GM18502 (cell line): ENCODE measurements around the gene ASMT.
"Not testable (repeated sequence)": the region's sequence is repeated elsewhere in the genome, so short reads cannot be mapped to it uniquely, and the experiment has no call there.

Experiments
- ATAC-seq: cut with Tn5 transposase; IDR thresholded peaks from one replicate; pipeline ENCODE4 v1.9.1; 2021; ENCODE audit warnings: mild to moderate bottlenecking; ENCODE audit not compliant: unreplicated experiment, poor library complexity

The ASMT gene

DNA sequence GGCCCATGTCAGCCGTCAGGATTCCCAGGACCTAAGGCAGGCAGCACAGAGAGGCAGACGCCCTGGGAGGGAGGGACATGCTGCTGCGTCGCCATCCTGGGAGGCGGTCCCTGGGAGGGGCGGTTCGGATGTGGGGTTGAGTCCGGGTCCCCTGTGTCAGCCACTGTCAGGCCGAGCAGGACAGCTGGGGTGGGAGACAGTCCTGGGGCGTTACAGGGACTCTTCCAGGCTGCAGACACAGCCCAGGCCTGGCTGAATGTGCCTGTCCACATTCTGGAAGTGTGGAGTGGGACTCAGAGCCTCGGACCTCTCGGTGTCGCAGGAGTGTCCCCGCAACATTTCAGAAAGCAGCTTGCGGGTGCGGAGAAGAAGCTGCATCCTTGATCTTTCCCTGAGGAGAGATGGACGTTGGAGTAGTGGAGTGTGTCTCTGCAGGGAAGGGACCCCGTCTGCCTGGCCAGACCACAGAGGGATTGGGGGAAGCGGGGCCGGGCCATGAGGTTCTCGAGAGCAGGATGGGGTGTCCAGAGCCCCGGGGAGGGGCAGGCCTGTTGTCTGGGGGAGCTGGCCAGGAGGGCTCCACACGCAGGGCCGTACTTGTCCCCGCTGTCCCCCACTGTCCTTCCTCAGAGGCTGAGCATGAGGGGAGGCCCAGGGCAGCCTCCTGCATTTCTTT is 17.4 kb upstream of the ASMT start:
- no peak for ATAC-seq

DNA sequence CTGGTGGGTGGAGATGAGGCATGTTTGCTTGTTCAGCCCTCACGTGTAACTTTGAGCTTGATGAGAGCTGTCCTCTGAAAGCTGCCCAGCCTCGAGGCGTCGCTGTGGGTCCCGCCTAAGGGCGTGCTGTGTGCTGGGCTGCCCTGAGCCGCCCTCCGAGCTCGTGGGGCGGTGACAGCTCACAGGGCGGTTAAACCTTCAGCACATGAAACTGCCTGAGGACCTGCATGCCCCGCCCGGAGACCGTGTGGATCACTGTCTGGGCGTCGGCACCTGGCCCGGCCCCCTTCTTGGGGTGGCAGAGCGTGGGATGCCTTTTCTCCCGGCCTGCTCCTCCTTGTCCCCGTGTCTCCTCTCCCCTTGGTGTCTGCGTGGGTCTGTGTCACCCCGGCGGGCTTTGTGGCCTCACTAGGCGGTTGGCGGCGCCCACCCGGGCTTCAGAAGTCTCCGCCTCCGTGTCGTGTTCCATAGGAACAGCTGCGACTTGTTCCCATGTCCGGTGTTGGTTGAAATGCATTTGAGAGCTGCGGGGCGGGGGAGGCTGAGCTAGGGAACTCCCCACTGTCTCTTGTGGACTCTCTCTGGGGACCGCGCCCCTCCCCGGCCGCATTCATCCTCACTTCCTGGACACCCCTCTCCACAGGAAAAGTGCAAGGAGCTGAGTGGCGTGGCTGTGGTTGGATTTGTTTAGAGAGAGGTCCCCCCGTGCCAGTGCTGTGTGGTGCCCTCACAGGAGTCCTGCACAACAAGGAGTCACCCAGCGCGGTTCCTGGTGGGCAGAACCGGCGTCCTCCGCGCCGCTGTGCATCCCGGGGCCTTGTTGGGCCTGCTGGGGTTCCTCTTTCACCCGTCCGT is 16.6 kb upstream of the ASMT start:
- ATAC-seq: no peak

DNA sequence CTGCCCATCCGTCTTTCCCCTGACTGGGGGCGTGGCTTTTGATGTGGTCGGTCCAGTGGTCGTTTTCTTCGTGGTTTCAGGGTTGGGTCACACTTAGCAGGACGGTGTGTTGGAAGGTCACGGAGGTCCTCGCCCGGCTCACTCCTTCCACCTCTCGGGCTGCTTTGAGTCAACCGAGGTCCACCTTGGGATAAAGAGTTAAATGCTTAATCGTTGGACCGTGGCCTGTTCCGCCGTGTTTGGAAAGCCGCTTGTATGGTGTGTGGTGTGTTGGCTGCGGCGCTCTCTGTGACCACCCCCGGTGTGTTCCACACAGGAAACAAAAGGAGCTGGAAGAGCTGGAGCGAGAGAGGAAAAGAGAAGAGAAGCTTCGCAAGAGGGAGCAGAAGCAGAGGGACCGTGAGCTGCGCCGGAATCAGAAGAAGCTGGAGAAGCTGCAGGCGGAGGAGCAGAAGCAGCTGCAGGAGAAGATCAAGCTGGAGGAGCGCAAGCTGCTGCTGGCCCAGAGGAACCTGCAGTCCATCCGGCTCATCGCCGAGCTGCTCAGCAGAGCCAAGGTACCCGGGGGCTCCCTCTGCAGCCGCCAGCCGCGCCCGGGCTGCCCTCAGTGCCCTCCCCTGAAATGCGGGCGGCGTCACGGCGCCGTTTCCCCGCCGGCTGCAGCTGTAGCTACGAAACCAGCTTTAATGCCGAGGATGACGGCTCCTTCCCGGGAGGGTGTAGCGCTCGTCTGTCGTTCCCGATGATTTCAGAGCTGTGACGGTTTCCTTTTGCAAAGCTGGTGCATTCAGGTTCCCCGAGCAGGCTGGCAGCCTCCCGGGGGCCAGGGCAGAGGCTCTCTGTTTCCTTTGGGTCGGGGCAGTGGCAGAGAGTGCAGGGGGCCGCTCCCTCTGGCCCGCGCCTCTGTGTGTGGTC is 15.7 kb upstream of the ASMT start:
- no peak for ATAC-seq

DNA sequence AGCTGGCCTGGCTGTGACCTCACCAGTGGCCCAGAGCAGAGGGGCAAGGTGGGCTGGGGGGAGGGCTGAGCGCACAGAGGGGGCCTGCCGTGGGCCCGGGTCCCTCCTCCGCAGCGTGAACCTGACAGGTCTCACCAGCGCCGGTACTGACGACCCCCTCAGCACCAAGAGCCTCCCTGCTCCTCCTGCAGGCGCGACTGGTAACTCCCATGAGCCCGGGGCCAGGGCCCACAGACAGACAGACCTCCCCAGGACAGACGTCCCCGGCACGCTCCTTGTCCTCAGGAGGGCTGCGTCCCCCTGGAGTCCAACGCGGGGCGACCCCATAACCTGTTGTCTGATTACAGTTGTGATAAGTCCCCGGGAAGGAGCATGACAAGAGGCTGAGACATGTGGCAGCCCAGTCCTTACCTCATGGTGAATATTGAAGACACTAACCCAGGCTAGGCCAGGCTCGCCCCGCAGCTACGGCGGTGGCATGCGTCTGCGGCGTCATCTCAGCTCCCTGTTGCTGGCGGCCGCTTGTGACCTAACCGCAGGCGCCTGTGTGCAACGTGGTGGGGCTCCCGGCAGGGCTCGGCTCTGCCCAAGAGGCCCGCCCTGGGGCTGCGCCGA is 15.0 kb upstream of the ASMT start:
- ATAC-seq: no peak

GRCh38 chrX:1600406-1601050 is 14.3 kb upstream of the ASMT start:
- no peak for ATAC-seq

DNA sequence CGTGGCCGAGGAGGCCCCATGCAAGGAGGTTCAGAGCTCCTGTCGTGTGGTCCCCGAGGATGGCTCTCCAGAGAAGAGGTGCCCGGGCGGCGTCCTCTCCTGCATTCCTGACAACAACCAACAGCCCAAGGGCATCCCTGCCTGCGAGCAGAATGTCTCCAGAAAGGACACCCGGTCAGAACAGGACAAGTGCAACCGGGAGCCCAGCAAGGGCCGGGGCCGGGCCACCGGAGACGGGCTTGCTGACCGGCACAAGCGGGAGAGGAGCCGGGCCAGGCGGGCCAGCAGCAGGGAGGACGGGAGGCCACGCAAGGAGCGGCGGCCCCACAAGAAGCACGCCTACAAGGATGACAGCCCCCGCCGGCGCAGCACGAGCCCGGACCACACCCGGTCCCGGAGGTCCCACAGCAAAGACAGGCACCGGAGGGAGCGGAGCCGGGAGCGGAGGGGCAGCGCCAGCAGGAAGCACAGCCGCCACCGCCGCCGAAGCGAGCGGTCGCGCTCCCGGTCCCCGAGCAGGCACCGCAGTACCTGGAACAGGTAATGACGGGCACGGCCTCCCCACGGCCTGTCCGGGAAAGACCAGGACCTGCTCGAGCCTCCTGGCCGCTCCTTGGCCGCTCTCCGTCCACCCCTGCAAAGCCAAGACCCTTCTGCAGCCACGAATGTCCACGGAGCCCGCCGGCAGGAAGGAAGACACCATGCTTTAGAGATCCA is 13.7 kb upstream of the ASMT start:
- ATAC-seq: no peak

DNA sequence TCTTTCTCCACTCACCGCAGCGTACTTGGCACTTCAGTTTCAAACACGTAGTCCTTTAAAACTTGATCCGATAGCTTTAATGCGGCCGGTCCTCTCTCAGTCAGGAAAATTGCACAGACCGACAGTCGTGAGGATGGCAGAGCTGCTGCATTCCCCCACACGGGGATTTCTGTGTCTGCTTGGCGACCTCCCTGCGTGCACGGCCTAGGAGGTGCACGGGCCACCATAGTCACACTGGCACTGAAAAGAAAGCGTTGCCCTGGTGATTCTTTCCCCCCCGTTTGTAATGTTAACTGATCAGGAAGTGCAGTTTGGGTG is 13.1 kb upstream of the ASMT start:
- ATAC-seq: no peak

DNA sequence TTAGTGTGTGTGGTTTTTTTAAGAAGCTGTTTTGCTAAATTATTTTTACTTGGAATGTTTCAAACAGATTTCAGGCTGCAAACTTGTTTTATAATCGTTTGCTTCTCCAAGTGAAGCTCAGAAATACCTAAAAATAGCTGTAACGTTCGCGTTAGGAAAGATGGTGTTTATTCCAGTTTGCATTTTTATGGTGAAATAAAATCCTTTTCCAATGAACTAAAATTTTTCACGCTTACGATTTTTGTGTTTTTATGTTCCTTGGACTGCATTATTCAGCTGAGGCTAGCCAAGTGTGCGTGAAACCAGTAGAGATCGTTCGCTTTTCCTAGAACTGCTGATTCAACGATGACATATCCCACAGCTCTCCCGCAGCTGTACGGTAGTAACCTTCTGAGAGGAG is 12.6 kb upstream of the ASMT start:
- no peak for ATAC-seq

- no peak for ATAC-seq
Observed at GRCh38 chrX:1606496-1606895, 8.4 kb upstream of the ASMT start.

DNA sequence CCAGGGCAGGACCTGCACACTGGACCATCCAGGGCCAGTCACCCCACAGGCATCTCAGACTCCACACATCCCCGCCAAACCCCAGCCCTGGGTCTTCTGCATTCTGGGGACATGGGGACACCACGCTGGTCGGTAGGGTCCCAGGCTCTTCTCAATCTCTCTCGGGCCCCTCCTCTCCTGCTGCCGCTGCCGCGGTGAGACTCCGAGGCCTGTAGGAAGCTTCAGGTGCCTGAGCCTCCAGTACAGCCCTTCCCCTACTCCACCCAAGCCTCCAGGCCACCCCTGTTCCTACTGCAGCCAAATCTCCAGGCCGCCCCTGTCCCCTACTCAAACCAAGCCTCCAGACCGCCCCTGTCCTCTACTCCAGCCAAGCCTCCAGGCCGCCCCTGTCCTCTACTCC is 5.5 kb upstream of the ASMT start:
- no peak for ATAC-seq

DNA sequence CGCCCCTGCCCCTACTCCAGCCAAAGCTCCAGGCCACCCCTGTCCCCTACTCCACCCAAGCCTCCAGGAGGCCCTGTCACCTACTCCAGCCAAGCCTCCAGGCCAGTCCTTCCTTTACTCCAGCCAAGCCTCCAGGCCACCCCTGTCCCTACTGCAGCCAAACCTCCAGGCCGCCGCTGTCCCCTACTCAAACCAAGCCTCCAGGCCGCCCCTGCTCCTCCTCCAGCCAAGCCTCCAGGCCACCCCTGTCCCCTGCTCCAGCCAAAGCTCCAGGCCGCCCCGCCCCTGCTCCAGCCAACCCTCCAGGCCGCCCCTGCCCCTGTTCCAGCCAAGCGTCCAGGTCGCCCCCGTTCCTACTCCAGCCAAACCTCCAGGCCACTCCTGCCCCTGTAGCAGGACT is 5.1 kb upstream of the ASMT start:
- ATAC-seq: no peak

- ATAC-seq: no peak
Observed at GRCh38 chrX:1610166-1610565, 4.7 kb upstream of the ASMT start.

- no peak for ATAC-seq
Observed at GRCh38 chrX:1610736-1611135, 4.1 kb upstream of the ASMT start.

DNA sequence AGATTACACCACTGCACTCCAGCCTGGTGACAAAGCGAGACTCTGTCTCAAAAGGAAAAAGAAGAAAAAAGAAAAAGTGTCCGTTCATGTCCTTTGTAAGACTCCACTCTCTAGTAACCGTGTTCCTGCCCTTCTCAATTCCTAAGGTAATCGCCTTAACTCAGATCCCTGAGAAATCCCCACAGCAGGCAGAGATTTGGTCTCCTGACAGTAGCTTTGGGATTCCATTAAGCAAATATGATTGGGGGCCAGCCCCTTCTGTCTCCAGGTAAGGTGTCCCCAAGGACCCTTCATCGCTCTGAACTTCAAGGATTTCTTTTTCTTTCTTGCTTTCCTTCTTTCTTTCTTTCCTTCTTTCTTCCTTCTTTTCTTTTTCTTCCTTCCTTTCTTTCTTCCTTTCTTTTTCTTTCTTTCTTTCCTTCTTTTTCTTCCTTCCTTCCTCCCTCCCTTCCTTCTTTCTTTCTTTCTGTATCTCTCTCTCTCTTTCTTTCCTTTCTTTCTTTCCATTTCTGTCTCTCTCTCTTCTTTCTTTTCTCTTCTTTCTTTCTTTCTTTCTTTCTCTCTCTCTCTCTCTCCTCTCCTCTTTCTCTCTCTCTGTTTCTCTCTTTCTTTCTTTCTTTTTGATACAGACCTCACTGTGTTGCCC is 2.1 kb upstream of the ASMT start:
- ATAC-seq: no peak

- no peak for ATAC-seq
Observed at GRCh38 chrX:1618689-1619088, 3.8 kb downstream of the ASMT start.

DNA sequence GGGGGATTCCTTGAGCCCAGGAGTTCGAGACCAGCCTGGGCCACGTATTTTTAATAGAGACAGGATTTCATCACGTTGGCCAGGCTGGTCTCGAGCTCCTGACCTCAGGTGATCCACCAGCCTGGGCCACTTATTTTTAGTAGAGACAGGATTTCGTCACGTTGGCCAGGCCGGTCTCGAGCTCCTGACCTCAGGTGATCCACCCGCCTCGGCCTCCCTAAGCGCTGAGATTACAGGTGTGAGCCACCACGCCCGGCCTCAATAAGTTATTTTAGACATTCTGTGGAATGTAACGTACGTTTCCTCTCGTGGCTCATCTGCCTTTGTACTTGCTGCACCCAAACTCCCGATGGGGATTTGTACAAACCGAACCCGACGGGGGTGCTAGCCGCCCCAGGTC is 8.8 kb downstream of the ASMT start:
- ATAC-seq: no peak

DNA sequence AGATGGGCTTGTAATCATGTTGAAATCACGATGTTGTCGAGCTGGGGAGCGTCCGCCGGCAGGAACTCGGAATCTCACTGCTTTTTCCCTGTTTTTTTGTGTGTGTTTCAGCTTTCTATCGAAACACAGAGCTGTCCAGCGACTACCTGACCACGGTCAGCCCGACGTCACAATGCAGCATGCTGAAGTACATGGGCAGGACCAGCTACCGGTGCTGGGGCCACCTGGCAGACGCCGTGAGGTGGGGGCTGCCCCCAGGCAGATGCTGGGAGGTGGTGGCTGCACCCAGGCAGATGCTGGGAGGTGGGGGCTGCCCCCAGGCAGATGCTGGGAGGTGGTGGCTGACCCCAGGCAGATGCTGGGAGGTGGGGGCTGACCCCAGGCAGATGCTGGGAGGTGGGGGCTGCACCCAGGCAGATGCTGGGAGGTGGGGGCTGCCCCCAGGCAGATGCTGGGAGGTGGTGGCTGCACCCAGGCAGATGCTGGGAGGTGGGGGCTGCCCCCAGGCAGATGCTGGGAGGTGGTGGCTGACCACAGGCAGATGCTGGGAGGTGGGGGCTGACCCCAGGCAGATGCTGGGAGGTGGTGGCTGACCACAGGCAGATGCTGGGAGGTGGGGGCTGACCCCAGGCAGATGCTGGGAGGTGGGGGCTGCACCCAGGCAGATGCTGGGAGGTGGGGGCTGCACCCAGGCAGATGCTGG is 9.4 kb downstream of the ASMT start:
- not testable (repeated sequence) for ATAC-seq

GRCh38 chrX:1624861-1625215 is 10.0 kb downstream of the ASMT start:
- ATAC-seq: not testable (repeated sequence)

DNA sequence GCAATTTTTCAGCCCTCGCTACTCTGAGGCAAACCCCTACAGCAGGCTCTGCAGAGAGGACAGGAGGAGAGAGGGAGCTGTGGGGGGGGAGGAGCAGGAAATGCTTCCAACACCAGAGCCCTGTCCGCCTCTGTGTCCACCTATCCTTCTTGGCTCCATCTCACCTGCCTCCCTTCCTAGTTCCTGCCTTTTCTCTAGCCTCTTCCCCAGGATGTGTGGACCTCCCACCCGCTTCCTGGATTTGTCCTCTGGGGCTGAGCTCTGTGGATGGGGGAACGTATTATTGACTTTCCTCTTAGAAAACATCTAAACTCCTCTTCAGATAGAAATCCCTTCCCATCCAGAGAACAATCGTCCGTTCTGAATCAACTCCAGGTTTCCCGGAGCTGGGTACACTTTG is 14.4 kb downstream of the ASMT start:
- no peak for ATAC-seq
